ENCODE data around the gene NPW.

The NPW gene

DNA sequence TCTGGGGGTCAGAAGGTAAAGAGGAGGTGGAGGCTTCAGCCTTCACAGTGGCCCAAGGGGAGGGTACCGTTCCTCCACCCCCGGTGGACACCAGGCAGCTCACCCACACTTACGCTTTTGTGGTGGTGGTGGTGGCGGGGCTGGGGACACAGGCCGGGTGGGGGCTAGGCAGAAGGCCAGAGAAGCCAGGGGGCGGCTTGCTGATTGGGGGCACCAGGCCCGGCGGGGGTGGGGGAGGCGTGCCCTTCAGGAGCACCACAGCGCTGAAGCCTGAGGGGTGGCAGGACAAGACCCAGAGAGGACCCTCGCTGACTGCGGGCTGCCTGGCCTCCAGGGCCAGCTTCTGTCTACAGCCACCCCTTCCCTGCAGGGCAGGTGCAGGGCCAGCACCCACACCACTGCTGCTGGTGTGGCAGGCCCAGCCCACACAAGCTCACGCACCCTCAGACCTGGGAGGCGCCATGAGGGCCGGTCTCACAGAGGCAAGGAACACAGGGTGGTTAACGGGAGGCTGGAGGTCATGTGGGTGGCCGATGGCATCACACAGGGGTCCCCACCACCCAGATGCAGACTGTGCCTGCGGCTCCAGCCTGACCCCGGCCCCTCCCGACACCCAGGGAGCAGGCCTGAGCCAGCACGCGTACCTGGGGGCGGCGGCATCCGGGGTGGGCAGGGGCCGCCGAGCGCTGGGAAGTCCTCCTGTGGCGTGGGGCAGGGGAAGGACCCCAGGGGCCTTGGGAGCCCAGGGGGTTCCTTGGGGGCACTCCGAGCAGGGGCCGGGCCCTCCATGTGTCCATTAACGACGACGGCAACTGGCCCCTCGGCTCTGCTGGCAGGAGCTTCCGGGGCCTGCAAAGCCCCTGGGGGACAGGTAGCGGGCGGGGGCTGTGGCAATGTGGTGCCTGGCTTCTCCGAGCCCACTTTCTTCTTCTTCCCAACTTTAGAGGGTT is 20.5 kb upstream of the NPW start:
- ATAC-seq: no peak
- TF ChIP-seq SNAI2 (CRISPR knock-in tag; IDR thresholded peaks at IDR 0.05) (no peak), CSDC2 (CRISPR knock-in tag; IDR thresholded peaks at IDR 0.05) (no peak), ZNF70 (CRISPR knock-in tag; IDR thresholded peaks at IDR 0.05) (no peak), ZNF8 (CRISPR knock-in tag; IDR thresholded peaks at IDR 0.05) (no peak), GLIS3 (CRISPR knock-in tag; IDR thresholded peaks at IDR 0.05) (no peak), ARNTL (CRISPR knock-in tag; IDR thresholded peaks at IDR 0.05; ENCODE audit: borderline replicate concordance, low read depth) (no peak), PPARA (CRISPR knock-in tag; IDR thresholded peaks at IDR 0.05; ENCODE audit: borderline replicate concordance) (no peak), TCF4 (CRISPR knock-in tag; IDR thresholded peaks at IDR 0.05; ENCODE audit: borderline replicate concordance) (no peak), ZFP3 (CRISPR knock-in tag; IDR thresholded peaks at IDR 0.05) (no peak), ZFP30 (CRISPR knock-in tag; IDR thresholded peaks at IDR 0.05) (no peak), ZC3H10 (CRISPR knock-in tag; IDR thresholded peaks at IDR 0.05) (no peak), RARB (CRISPR knock-in tag; IDR thresholded peaks at IDR 0.05) (no peak), ESRRG (CRISPR knock-in tag; IDR thresholded peaks at IDR 0.05) (no peak), ISL1 (CRISPR knock-in tag; IDR thresholded peaks at IDR 0.05) (no peak)
- TF ChIP-seq, protein P1, sequence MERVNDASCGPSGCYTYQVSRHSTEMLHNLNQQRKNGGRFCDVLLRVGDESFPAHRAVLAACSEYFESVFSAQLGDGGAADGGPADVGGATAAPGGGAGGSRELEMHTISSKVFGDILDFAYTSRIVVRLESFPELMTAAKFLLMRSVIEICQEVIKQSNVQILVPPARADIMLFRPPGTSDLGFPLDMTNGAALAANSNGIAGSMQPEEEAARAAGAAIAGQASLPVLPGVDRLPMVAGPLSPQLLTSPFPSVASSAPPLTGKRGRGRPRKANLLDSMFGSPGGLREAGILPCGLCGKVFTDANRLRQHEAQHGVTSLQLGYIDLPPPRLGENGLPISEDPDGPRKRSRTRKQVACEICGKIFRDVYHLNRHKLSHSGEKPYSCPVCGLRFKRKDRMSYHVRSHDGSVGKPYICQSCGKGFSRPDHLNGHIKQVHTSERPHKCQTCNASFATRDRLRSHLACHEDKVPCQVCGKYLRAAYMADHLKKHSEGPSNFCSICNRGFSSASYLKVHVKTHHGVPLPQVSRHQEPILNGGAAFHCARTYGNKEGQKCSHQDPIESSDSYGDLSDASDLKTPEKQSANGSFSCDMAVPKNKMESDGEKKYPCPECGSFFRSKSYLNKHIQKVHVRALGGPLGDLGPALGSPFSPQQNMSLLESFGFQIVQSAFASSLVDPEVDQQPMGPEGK (CRISPR knock-in tag; IDR thresholded peaks at IDR 0.05; ENCODE audit: borderline replicate concordance): no peak
- TF ChIP-seq, protein P2, sequence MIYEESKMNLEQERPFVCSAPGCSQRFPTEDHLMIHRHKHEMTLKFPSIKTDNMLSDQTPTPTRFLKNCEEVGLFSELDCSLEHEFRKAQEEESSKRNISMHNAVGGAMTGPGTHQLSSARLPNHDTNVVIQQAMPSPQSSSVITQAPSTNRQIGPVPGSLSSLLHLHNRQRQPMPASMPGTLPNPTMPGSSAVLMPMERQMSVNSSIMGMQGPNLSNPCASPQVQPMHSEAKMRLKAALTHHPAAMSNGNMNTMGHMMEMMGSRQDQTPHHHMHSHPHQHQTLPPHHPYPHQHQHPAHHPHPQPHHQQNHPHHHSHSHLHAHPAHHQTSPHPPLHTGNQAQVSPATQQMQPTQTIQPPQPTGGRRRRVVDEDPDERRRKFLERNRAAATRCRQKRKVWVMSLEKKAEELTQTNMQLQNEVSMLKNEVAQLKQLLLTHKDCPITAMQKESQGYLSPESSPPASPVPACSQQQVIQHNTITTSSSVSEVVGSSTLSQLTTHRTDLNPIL (CRISPR knock-in tag; IDR thresholded peaks at IDR 0.05; ENCODE audit: low read depth): no peak
- TF ChIP-seq, protein P3, sequence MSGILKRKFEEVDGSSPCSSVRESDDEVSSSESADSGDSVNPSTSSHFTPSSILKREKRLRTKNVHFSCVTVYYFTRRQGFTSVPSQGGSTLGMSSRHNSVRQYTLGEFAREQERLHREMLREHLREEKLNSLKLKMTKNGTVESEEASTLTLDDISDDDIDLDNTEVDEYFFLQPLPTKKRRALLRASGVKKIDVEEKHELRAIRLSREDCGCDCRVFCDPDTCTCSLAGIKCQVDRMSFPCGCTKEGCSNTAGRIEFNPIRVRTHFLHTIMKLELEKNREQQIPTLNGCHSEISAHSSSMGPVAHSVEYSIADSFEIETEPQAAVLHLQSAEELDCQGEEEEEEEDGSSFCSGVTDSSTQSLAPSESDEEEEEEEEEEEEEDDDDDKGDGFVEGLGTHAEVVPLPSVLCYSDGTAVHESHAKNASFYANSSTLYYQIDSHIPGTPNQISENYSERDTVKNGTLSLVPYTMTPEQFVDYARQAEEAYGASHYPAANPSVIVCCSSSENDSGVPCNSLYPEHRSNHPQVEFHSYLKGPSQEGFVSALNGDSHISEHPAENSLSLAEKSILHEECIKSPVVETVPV (CRISPR knock-in tag; IDR thresholded peaks at IDR 0.05): no peak
- TF ChIP-seq, protein P4, sequence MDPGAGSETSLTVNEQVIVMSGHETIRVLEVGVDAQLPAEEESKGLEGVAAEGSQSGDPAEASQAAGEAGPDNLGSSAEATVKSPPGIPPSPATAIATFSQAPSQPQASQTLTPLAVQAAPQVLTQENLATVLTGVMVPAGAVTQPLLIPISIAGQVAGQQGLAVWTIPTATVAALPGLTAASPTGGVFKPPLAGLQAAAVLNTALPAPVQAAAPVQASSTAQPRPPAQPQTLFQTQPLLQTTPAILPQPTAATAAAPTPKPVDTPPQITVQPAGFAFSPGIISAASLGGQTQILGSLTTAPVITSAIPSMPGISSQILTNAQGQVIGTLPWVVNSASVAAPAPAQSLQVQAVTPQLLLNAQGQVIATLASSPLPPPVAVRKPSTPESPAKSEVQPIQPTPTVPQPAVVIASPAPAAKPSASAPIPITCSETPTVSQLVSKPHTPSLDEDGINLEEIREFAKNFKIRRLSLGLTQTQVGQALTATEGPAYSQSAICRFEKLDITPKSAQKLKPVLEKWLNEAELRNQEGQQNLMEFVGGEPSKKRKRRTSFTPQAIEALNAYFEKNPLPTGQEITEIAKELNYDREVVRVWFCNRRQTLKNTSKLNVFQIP (CRISPR knock-in tag; IDR thresholded peaks at IDR 0.05; ENCODE audit: borderline replicate concordance, low read depth): no peak
- TF ChIP-seq, protein P5, sequence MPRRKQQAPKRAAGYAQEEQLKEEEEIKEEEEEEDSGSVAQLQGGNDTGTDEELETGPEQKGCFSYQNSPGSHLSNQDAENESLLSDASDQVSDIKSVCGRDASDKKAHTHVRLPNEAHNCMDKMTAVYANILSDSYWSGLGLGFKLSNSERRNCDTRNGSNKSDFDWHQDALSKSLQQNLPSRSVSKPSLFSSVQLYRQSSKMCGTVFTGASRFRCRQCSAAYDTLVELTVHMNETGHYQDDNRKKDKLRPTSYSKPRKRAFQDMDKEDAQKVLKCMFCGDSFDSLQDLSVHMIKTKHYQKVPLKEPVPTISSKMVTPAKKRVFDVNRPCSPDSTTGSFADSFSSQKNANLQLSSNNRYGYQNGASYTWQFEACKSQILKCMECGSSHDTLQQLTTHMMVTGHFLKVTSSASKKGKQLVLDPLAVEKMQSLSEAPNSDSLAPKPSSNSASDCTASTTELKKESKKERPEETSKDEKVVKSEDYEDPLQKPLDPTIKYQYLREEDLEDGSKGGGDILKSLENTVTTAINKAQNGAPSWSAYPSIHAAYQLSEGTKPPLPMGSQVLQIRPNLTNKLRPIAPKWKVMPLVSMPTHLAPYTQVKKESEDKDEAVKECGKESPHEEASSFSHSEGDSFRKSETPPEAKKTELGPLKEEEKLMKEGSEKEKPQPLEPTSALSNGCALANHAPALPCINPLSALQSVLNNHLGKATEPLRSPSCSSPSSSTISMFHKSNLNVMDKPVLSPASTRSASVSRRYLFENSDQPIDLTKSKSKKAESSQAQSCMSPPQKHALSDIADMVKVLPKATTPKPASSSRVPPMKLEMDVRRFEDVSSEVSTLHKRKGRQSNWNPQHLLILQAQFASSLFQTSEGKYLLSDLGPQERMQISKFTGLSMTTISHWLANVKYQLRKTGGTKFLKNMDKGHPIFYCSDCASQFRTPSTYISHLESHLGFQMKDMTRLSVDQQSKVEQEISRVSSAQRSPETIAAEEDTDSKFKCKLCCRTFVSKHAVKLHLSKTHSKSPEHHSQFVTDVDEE (CRISPR knock-in tag; IDR thresholded peaks at IDR 0.05): no peak

DNA sequence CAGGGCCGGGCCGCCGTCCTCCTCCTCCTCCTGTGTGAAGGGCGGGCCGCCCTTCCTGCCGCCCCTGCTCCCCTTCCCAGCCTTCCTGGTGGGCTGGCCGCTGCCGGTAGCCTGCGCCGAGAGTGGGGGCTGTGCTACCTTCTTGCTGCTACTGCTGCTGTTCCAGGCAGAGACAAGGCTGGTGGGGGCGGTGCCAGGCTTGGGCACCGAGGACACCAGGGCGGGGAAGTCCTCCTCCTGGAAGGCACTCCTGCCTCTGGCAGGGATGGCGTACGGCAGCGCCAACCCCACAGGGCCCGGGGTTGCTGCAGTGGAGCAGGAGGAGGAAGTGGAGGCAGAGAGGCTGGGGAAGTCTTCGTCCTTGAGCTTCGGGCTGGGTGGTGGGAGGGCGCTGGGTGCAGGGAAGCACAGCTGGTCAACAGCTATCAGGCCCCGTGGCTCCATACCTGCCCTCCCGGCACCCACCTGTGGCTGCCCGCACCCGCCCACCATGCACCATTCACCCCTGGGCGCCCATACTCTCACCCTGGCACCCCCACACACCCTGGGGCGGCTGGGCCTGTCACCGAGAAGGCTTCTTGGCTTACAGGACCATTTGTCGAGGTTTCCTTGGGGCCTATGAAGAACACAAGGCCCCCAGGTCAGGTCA is 19.6 kb upstream of the NPW start:
- TF ChIP-seq PPARA (CRISPR knock-in tag; IDR thresholded peaks at IDR 0.05; ENCODE audit: borderline replicate concordance): no peak
- TF ChIP-seq, protein P3 (CRISPR knock-in tag; IDR thresholded peaks at IDR 0.05): no peak
- no peak for TF ChIP-seq SNAI2 (CRISPR knock-in tag; IDR thresholded peaks at IDR 0.05)
- TF ChIP-seq TCF4 (CRISPR knock-in tag; IDR thresholded peaks at IDR 0.05; ENCODE audit: borderline replicate concordance): no peak
- TF ChIP-seq ARNTL (CRISPR knock-in tag; IDR thresholded peaks at IDR 0.05; ENCODE audit: borderline replicate concordance, low read depth): no peak
- TF ChIP-seq, protein P2 (CRISPR knock-in tag; IDR thresholded peaks at IDR 0.05; ENCODE audit: low read depth): no peak
- TF ChIP-seq ZNF565 (CRISPR knock-in tag; conservative IDR thresholded peaks at IDR 0.05; ENCODE audit: low read depth): no peak
- no peak for TF ChIP-seq ZNF8 (CRISPR knock-in tag; IDR thresholded peaks at IDR 0.05)
- no peak for ATAC-seq
